Activated naive CD8-positive, alpha-beta T cell treated with anti-CD3 and anti-CD28 coated beads for 36 hours (primary cell): ENCODE data around the gene USP9X. TPM values are rescaled to one million over a fixed set of nuclear protein-coding genes. Genes with fewer than 3 reads are reported as not detected.

ENCODE experiments used
- total RNA-seq, 2 experiments: library from RNA; stranded (reverse); gene quantifications; one replicate each; pipeline ENCODE4 v1.2.3, GENCODE V29; 2021

The USP9X gene
- total RNA-seq, 2 experiments from 2014 or later: 53.8 to 54.5 TPM

Other genes with a start within 250 kb of the USP9X start
- 100 to 1,000 TPM; 275 to 291 TPM for gene DDX3X, start 248.7 kb downstream of the USP9X start, total RNA-seq